Stimulated activated CD4-positive, alpha-beta T cell treated with anti-CD3 and anti-CD28 coated beads, TNF-alpha, amount 100 ng/mL, for 1 hour (primary cell): ENCODE data around the gene PDE8B.

ENCODE experiments used
- DNase-seq, 3 donors: peaks; one replicate each; pipeline ENCODE4 v3.0.0-alpha.2; 2020; ENCODE audit warnings: low read depth in 3 of 3, low spot score in 1 of 3

PDE8B gene

DNA sequence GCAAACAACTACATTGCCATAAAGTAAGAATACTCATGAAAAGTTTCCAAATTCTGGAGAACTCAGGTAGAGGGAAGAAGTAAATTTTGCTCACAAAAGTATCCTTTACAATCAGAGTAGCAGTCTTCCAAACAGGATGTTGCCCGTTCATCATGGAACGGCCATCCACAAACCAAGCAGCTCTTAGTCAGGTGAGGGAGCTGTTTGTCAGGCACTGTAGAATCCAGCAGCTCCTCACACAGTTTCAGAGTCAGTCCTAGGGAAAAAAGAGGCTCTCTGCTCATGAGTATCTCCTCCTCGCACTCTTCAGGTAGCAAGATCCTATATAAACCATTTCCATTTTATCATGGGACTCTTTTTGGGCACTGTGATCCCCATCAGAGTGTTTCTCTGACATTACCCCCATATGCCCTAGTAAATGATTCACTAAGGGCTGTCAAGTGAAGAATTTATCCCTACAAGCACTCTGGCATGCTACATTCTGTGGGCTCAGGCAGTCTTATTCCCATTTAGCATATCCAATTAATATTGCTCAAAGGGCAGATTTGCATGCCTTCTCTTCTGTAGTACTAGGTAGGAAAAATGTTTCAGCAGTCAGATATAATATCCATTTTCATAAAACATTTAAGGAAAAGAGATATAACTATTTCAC, 183.7 kb downstream of the PDE8B start:
- no peak for DNase-seq

GRCh38 chr5:77396017-77396416, 185.5 kb downstream of the PDE8B start:
- no peak for DNase-seq

GRCh38 chr5:77397686-77398292, 187.3 kb downstream of the PDE8B start:
- no peak for DNase-seq

DNA sequence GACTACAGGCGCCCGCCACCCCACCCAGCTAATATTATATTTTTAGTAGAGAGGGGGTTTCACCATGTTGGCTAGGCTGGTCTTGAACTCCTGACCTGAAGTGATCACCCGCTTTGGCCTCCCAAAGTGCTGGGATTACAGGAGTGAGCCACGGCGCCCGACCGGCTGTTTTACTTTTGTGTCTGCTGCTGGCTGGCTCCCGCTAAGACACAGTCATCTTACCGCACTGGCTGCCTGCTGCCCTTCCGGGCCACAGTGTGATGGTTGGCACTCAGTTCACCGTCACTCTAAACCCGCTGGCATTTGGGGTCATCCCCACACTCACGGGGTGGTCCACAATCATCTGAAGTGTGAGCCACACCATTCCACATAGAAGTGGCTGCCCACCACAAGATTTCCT, 188.0 kb downstream of the PDE8B start:
- no peak for DNase-seq

- no peak for DNase-seq
These were observed 188.4 kb downstream of the PDE8B start for GRCh38 chr5:77398896-77399295.

DNA sequence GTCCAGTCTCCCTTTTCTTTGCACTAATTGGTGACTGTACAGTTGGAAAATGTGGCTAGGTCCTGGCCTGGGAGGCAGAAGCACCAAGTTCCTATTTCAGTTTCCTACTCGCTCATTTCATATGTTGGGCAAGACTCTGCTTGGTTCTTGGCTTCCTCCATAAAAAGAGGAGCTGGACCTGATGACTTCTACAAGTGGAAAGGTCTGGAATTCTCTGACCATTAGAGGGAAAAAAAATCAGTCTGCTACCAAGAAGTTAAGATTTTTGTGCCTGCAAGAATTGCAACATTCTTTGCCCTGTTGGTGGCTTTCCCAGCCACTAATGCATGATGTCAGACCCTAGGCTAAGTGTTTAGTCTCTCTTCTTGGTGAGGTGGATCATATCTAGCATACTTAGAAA, 190.2 kb downstream of the PDE8B start:
- DNase-seq = no peak

GRCh38 chr5:77402796-77403195, 192.3 kb downstream of the PDE8B start:
- DNase-seq = no peak

DNA sequence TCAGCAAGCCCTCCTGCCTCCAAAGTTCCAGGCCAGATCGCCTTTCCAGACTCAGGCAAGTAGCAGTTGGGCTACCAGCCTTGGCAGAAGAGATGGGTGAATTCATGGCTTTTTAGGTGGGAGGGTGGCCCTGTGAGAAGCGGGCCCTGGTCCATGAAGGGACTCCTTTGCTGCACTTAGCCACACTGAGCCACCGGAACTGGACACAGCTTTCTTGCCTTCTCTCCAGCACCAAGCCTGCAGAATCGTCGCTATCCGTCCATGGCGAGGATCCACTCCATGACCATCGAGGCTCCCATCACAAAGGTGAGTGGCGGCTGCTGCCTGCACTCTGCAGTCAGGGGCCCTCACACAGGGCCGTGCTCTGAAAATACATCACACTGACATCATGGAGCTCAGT, 196.7 kb downstream of the PDE8B start:
- DNase-seq = no peak

- no peak for DNase-seq
These were observed 199.6 kb downstream of the PDE8B start for GRCh38 chr5:77409870-77410621.

DNA sequence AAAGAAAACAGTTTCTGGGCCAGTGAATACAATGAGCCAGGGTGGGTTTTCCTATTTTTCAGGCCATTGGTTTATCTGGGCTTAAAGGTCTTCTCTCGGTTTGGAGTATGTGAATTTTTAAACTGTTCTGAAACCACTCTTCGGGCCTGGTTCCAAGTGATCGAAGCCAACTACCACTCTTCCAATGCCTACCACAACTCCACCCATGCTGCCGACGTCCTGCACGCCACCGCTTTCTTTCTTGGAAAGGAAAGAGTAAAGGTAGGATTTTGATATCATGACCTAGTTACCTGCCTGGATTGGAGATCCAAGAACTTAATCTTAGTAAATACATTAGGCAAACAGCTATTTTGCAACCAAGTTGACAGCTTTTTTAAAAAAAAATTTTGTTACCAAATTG, 202.6 kb downstream of the PDE8B start:
- no peak for DNase-seq

- no peak for DNase-seq
These were observed 207.7 kb downstream of the PDE8B start for GRCh38 chr5:77418162-77418561.

DNA sequence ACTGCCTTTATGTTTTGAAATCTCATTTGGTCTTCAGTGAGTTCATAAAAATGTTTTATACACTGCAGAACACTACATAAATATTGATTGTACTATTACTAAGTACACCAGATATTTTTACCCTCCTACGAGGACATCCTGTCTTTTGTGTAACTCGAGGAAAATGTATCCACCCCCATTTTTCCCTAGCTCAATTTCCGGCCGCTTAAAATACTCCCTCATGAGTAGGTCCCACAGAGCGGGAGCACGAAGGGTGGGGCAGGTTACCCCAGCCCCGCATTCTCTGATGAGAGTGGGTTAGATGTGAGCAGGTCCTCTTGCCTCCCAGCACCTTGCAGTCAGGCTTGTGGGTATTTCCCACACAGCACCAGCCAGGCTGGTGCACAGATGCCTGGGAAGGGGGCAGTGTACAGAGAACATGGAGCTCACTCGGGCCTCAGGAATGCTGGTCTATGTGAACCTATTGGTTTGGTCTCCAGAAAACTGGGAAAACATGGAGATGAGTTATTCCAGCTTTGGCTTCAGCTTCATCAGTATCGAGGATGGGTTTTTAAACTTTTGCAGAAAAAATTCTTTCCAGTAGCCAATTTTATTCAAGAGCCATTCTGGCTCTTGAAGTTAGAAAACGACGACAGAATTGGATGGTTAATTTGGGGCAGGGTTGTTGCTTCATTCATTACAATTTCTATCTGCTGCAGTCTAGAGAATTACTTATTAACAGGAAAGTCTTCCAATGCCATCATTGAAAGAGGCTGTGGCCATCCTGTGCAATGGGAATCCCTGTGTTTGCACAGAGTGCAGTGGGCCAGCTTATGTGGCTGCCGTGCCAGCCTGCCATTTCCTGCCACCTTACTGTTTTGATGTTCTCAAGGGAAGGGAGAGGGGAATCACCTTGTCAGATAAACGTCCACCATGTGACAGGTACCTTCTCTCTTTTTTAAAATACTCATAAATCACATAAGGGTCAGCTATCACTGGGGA, 208.4 kb downstream of the PDE8B start:
- no peak for DNase-seq

DNA sequence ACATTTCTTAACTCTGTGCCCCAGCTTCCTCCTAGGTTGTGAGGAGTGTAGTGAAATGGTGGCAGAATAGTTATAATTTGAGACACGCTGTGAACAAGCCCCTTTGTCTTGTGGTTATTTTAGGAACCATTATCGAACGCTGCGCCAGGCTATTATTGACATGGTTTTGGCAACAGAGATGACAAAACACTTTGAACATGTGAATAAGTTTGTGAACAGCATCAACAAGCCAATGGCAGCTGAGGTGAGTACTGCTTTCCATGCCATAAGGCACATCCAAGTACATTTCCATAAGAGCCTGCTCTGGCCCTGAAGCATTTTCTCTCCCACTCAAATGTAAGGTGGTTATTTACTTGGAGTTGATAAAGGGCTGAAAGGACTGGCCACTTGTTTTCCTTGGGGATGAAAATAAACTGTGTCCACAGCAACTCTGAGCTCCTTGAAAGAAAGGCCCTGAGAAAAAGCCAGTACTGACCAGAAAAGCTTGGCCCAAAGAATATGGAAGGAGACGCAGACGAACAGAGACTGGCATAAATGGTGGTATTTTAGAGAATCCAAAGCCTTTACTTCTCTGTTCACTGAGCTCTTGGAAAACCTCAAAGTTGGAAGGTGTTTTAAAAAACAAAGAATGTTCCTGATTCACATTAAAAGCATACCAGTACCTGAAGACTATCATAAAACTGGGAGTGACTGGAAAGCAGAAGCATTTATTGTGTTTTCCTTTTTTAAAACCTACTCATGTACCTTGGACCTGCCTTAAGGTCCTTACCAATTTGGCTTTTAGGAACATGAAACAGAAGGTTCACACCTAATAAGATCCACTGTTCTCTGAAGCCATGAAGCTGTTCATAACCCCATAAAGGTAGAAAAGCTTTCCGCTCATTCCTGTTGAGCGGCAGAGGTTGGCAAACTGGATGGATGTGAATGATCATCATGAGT, 209.4 kb downstream of the PDE8B start:
- no peak for DNase-seq

- DNase-seq = no peak
These were observed 210.5 kb downstream of the PDE8B start for GRCh38 chr5:77420940-77421339.

- no peak for DNase-seq
These were observed 212.7 kb downstream of the PDE8B start for GRCh38 chr5:77423022-77423750.

DNA sequence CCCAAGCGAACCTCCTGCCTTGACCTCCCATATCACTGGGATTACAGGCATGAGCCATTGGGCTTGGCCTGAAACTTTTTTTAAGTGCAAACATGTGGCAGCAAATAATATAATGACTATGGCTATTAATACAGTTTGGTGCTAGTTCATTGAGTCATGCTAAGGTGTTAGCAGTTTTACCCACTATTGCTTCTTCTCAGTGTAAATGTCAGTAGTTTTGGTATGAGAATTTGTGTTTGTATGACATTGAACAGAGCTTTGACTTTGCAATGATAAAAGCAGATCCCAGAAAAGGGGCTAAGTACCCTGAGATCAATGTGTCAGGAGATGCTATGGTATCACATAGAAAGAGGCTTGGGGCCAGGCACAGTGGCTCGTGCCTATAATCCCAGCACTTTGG, 214.4 kb downstream of the PDE8B start:
- no peak for DNase-seq

DNA sequence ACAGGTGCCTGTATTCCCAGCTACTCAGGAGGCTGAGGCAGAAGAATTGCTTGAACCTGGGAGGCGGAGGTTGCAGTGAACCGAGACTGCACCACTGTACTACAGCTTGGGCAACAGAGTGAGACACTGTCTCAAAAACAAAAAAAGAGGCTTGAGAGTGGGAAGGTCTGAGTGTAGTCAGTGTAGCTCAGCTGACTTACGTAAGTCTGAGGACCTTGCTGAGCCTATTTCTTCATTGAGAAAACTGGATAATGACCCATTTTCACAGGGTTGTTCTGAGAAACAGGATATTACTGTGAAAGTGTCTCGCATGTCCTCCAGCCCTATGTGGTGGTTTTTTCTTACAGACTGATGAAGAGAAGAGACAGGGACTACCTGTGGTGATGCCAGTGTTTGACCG, 214.9 kb downstream of the PDE8B start:
- DNase-seq = no peak

DNA sequence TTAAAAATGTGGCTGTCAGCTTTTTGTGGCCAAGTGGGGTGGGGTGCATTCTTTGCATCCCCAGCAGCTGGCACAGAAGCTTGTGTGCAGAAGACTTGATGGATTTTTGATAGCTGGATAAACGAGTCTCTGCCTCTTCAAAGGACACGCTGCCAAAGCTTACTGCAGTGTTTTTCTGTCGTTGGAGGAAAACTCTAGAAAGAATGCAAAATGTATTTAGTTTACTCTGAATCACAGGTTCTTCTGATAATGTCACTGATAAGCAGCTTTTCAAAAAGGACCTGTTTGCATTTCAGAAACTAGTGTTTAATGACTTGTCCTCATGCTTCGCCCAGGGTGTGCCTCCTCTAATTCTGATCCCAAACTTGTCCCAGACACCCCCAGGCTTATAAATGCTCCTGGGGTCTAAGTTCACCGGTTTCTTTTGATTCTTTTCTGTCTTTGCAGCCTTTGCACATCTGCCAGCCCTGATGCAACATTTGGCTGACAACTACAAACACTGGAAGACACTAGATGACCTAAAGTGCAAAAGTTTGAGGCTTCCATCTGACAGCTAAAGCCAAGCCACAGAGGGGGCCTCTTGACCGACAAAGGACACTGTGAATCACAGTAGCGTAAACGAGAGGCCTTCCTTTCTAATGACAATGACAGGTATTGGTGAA, 215.6 kb downstream of the PDE8B start:
- no peak for DNase-seq

GRCh38 chr5:77426670-77427069, 216.2 kb downstream of the PDE8B start:
- DNase-seq = no peak
